ENCODE measurements around the gene ESYT3.
A peak's percentile ranks its signal among the peaks of the same experiment; 100 is the strongest.
"Not testable (repeated sequence)": the region's sequence is repeated elsewhere in the genome, so short reads cannot be mapped to it uniquely, and the experiment has no call there.

The ESYT3 gene

GRCh38 chr3:138443091-138443490 lies 8.7 kb downstream of the ESYT3 start:
- DNase-seq, result no peak

- no peak for DNase-seq
Observed at GRCh38 chr3:138443521-138444503, 9.4 kb downstream of the ESYT3 start.

GRCh38 chr3:138445236-138445635 lies 10.8 kb downstream of the ESYT3 start:
- no peak for DNase-seq

GRCh38 chr3:138445654-138446053 lies 11.2 kb downstream of the ESYT3 start:
- no peak for DNase-seq

- DNase-seq, result no peak
Observed at GRCh38 chr3:138448631-138449030, 14.2 kb downstream of the ESYT3 start.

GRCh38 chr3:138449490-138449889 lies 15.1 kb downstream of the ESYT3 start:
- DNase-seq, result no peak

- no peak for DNase-seq
Observed at GRCh38 chr3:138450181-138450580, 15.8 kb downstream of the ESYT3 start.

GRCh38 chr3:138450704-138451424 lies 16.4 kb downstream of the ESYT3 start:
- no peak for DNase-seq

- DNase-seq, result no peak
Observed at GRCh38 chr3:138451595-138452162, 17.3 kb downstream of the ESYT3 start.

GRCh38 chr3:138452436-138452835 lies 18.0 kb downstream of the ESYT3 start:
- no peak for DNase-seq

GRCh38 chr3:138453940-138454339 lies 19.5 kb downstream of the ESYT3 start:
- DNase-seq, result not testable (repeated sequence)

GRCh38 chr3:138455801-138456716 lies 21.6 kb downstream of the ESYT3 start:
- DNase-seq, result peak; percentile 32 to 80

GRCh38 chr3:138456961-138457862 lies 22.8 kb downstream of the ESYT3 start:
- DNase-seq, result no peak

GRCh38 chr3:138457863-138458735 lies 23.7 kb downstream of the ESYT3 start:
- DNase-seq, result no peak

GRCh38 chr3:138458774-138459499 lies 24.5 kb downstream of the ESYT3 start:
- DNase-seq, result no peak

- peak in 1 of 2 experiments; percentile 51 for DNase-seq
Observed at GRCh38 chr3:138459619-138460535, 25.5 kb downstream of the ESYT3 start.

GRCh38 chr3:138460536-138461205 lies 26.3 kb downstream of the ESYT3 start:
- DNase-seq, result no peak

GRCh38 chr3:138461246-138461645 lies 26.8 kb downstream of the ESYT3 start:
- DNase-seq, result no peak

Data from NCI-H446 (cell line).